Liver (tissue), 3 donors: ENCODE measurements around the gene DCC.

Source experiments
- CTCF ChIP-seq: fragments of 150-350 bp; IDR thresholded peaks from 2 replicates; pipeline ENCODE4 v1.5.1; 2017; ENCODE audit warnings: improper control_type of control experiment, low read depth, low read length; ENCODE audit not compliant: missing input control
- EGR1 ChIP-seq, 2 donors: IDR thresholded peaks; 2 replicates each; pipeline ENCODE4 v1.6.1; 2016 to 2018; ENCODE audit warnings: antibody characterized with exemption in 2 of 2, low read depth in 2 of 2
- FOXA2 ChIP-seq: IDR thresholded peaks from 2 replicates; pipeline ENCODE4 v1.6.1; 2016; ENCODE audit warnings: antibody characterized with exemption
- JUND ChIP-seq, 2 donors: IDR thresholded peaks; 2 replicates each; pipeline ENCODE4 v1.6.1; 2016; ENCODE audit warnings: antibody characterized with exemption in 2 of 2
- RAD21 ChIP-seq, 2 donors: IDR thresholded peaks; 2 replicates each; pipeline ENCODE4 v1.6.1; 2016; ENCODE audit warnings: antibody characterized with exemption in 2 of 2, mild to moderate bottlenecking in 2 of 2
- REST ChIP-seq: IDR thresholded peaks from 2 replicates; pipeline ENCODE4 v1.6.1; 2016; ENCODE audit warnings: antibody characterized with exemption, mild to moderate bottlenecking
- SP1 ChIP-seq: IDR thresholded peaks from 2 replicates; pipeline ENCODE4 v1.6.1; 2018; ENCODE audit warnings: antibody characterized with exemption, mild to moderate bottlenecking
- TAF1 ChIP-seq: conservative IDR thresholded peaks from 2 replicates; pipeline ENCODE4 v1.6.1; 2016; ENCODE audit warnings: antibody characterized with exemption, mild to moderate bottlenecking
- YY1 ChIP-seq: IDR thresholded peaks from 2 replicates; pipeline ENCODE4 v1.6.1; 2016; ENCODE audit warnings: antibody characterized with exemption, mild to moderate bottlenecking
- ZBTB33 ChIP-seq: IDR thresholded peaks from 2 replicates; pipeline ENCODE4 v1.6.1; 2016; ENCODE audit warnings: antibody characterized with exemption
- TF ChIP-seq, protein P1 (sequence below): IDR thresholded peaks from 2 replicates; pipeline ENCODE4 v1.6.1; 2016; ENCODE audit warnings: antibody characterized with exemption
- TF ChIP-seq, protein P2 (sequence below): IDR thresholded peaks from 2 replicates; pipeline ENCODE4 v1.6.1; 2016; ENCODE audit warnings: antibody characterized with exemption
- donor health status: healthy.
- donor health status: healthy.

- TF ChIP-seq EGR1 (IDR thresholded peaks at IDR 0.05; ENCODE audit: low read depth in 2 of 2) (no peak), CTCF (no peak), SP1 (no peak), REST (no peak), YY1 (no peak), ZBTB33 (no peak), RAD21 (IDR thresholded peaks at IDR 0.05) (no peak), TAF1 (no peak), JUND (IDR thresholded peaks at IDR 0.05) (no peak), FOXA2 (no peak)
- TF ChIP-seq, protein P1, sequence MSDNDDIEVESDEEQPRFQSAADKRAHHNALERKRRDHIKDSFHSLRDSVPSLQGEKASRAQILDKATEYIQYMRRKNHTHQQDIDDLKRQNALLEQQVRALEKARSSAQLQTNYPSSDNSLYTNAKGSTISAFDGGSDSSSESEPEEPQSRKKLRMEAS: no peak
- TF ChIP-seq, protein P2, sequence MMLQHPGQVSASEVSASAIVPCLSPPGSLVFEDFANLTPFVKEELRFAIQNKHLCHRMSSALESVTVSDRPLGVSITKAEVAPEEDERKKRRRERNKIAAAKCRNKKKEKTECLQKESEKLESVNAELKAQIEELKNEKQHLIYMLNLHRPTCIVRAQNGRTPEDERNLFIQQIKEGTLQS: no peak
Observed at GRCh38 chr18:52764316-52764715, 424.3 kb downstream of the DCC start.
